Middle frontal gyrus (tissue), 1 donor: ENCODE data around the gene FTO.

Source experiments
- DNase-seq: peaks from one replicate; pipeline ENCODE4 v3.0.0-alpha.2; 2015; ENCODE audit warnings: low spot score; ENCODE audit errors: extremely low spot score

The FTO gene

DNA sequence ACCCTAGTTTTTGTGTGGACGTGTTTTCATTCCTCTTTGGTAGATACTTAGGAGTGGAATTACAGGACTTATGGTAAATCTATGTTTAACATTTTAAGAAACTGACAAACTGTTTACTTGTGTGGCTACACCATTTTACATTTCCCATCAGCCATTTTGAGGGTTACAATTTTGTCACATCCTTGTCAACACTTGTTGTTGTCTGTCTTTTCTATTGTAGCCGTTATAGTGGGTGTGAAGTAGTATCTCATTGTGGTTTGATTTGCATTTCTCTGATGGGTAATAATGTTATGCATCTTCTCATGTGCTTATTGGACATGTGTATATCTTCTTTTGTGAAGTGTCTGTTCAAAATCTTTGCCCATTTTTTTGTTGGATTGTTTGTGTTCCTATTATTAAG lies 4.5 kb downstream of the FTO start:
- no peak for DNase-seq

DNA sequence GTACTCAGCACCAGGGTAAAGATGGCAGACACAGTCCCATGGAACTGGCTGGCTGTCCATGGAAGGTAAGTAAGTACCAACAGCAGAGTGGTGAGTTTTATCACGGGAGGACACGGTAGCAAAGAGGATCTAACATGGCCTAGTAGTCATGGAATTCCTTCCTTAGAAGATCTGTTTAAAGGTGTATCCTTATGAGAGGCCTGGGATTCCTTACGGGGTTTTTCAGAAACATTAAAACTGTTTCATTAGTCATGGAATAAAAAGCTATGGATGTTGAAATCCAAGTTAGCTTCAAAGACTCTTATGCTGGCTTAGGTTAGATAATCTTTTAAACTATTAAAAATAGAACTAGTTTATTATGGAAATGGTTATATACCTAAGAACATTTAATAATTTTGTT lies 7.4 kb downstream of the FTO start:
- DNase-seq, result no peak

DNA sequence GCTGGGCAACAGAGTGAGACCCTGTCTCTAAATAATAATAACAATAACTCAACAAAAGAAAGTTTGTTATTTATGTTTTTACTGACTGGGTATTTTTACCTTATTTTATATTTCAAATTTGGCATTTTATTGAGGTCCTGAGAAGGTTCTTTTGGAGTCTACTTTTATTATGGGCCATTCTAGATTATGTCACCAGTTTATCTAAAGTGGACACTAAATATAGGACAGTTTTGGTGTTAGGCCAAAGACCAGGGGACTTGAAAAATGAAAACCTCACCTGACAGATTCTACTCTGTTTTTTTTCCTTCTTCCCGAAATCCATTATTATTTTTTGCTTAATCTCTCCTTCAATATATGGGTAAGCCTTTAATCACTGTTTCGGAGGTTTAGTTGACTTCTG lies 8.1 kb downstream of the FTO start:
- no peak for DNase-seq

DNA sequence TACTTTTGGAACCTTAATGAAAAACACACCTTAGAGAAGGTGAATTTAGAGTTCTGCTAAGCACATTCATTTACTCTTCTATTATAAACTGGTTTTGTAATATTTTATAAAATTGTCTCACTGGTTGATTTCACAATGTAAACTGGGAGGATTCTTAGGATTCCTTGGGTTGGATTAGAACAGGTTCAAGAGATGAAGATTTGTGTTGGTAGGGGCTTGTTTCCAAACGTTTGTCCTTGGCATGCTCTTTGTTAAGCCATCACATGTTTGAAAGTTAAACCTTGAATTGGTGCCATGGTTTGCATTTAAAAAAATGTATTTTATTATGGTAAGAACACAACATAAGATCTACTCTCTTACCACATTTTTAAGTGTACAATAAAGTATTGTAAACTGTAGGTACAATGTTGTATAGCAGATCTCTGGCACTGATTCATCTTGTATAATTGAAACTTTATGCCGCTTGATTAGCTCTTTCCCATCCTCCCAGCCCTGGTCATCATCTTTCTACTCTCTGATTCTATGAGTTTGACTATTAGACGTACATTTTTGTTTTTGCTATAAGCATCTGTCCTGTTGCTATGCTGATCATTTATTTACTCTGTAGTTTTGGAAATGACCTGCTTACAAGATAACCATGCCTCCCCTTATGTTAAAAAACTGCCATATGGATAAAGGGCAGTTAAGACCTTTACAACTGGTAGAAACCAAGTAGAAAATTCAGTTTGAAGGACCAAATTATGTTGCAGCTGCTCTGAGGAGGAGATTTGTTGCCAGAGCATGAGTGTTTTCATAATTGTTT lies 9.6 kb downstream of the FTO start:
- no peak for DNase-seq

- no peak for DNase-seq
Measured at GRCh38 chr16:53714205-53715022, 10.5 kb downstream of the FTO start.

DNA sequence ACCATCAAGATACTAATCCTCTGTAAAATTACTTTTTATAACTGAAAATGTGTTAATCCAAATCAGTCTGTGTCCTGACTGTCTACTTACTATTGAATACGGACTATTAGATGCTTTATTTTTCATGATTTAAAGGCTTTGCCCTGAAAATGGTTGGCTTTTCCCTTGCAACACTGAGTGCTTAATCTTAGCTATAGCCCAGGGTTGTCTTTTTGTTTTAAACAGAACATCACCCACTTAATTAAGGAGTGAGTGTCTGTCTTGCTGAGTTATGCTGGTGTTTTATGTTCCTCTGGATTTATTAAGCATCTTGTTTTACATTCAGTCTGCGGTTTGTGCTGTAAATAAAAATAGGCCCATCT lies 11.0 kb downstream of the FTO start:
- no peak for DNase-seq

DNA sequence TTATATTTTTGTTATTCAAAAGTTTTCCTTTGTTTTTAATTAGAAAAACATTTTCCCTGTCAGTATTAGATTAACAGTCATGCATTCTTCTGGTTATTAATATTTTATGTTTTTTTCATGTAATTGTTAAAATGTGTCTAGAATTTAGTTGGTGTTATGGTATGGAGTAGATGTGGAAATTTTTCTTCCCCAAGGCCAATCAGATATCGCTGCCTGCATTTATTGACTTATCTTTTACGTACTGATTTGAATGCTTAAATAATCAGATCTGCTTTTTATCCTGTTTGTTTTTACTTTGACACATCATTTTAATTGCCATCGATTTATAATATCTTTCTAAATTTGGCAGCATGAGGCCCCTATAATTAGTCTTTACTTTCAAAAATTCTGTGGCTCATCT lies 13.6 kb downstream of the FTO start:
- no peak for DNase-seq

DNA sequence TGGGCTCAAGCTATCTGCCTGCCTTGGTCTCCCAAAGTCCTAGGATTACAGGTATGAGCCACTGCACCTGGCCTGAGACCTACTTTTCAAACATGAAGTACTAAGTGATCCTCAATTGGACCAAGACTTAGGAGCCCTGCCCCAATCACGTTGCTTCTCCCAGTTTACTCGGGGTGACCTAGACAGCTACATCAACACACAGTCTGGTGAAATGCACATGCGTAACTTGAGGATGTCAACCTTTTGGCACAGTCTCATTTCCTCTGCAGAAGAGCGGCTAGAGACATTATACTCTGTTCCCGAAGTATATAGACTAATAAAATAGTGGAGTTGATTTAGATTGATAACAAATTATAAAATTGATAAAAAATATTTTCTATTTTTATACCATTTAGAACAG lies 17.1 kb downstream of the FTO start:
- no peak for DNase-seq

DNA sequence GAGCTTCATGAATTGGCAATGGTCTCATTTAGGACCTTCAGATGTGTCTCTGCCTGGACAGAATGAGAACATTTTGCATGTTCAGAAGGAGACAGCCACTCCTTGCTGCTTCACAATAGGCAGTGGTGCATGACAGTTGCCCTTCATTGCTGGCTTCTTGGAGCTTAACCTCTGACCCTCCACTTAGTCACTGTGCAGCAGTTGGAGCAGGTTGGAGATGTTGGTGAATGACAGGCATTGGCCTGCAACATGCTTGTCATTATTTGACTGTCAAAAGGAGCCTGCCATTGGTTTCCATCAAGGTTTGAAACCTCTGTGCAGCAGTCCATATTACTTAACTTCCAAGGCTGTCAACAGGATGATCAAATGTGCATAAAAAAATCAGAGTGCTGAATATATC lies 22.7 kb downstream of the FTO start:
- DNase-seq, result no peak

DNA sequence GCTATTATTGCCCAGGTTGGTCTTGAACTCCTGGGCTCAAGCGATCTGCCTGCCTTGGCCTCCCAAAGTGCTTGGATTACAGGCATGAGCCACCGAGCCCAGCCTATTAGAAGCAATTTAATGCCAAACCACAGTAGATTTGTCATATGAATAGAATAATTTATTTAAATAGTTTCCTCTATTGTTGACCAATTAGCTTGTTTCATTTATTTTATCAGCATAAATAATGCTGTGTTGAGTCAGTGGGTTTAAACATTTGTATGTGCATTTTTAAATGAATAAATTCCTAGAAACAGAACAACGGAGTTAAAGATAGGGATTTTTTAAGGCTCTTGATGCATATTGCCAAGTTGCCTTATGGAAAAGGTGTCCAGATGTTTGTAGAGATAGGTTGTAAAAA lies 26.7 kb downstream of the FTO start:
- DNase-seq, result no peak

GRCh38 chr16:53732296-53732929 lies 28.5 kb downstream of the FTO start:
- DNase-seq, result no peak

DNA sequence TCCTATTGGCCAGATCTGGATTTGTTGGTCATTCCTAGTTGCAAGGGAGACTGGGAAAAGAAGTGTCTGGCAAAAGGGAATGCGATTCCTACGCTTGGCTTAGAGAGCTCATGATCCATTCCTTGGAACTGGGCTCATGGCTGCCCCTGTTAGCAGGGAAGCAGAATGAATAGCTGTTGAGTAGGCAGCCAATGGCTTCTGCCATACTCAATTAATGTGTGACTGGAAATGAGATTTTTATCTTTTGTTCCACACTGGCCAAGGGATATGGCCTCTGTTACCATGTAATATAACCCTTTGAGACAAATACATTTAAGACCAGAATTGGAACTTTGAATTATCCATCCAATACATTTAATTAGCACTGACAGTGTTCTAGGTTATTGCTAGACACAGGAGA lies 31.0 kb downstream of the FTO start:
- no peak for DNase-seq

- DNase-seq, result no peak
Measured at GRCh38 chr16:53736297-53736696, 32.3 kb downstream of the FTO start.

DNA sequence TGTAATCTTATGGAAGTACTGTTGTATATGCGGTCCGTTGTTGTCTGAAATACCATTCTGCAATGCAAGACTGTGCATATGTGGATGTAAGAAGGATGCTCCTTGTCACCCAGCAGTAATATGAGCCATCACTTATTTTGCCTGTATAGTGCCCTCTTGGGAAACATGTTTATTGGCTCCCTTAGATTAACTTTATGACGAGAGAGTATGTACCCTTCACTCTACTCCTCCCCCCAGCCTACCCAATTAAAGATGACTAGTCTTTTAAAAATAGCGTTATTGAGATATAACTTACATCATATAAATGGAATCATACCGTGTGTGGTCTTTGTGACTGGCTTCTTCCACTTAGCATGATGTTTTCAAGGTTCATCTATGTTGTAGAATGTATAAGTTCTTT lies 33.6 kb downstream of the FTO start:
- no peak for DNase-seq

DNA sequence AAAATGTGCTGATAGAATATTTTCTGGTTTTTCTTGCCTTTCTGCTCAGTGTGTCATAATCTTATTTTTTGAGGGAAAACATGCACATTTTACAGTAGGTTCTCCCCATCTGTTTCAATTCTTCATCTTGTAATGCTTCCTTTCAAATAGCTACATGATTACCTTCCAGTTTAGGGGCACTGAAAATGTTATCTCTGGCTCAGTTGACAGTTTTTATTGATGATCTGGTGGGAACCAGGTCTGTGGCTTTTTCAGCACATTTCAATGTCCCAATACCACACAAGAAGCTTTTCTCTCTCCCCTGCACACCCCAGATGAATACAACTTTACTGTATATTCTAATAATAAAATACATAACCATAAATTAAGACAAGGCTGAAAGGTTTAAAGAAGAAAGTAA lies 36.5 kb downstream of the FTO start:
- DNase-seq, result no peak

DNA sequence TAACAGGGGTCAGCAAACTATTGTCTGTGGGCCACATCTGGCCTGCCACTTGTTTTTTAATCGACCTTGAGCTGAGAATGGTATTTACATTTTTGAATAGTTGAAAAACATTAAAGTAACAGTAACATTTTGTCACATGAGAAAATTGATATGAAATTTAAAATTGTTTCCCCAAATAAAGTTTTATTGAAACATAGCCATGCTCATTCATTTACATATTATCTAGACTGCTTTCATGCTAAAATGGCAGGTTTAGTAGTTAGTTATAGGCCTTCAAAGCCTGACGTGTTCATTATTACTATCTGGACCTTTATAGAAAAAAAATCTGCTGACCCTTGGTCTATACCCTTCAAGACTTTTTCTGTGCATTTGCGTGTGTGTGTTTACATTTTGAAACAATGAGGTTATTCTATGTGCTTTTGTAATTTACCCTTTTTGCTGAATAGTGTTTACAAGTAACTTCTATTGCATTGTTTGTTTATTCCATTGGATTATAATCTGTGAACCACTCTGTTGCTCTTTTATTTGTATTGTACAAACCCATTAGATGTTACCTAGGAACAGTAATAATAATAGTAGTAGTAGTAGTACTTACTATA lies 37.1 kb downstream of the FTO start:
- DNase-seq, result no peak

DNA sequence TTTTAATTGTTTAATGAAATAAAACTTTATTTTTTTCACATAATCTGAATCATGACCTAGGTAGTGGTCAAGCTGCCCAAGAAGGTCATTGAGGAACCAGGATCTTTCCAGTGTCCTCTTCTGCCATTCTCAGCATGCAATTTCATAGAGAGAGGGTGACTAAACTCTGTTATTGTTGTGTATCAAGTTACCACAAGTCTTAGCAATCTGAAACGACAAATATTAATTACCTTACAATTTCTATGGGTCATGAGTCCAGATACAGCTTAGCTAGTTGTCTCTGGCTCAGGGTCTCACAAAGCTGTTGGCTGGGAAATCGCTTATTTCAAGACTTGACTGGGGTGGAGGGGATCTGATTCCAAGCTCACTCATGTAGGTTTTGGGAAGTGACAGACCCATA lies 37.6 kb downstream of the FTO start:
- DNase-seq, result no peak

DNA sequence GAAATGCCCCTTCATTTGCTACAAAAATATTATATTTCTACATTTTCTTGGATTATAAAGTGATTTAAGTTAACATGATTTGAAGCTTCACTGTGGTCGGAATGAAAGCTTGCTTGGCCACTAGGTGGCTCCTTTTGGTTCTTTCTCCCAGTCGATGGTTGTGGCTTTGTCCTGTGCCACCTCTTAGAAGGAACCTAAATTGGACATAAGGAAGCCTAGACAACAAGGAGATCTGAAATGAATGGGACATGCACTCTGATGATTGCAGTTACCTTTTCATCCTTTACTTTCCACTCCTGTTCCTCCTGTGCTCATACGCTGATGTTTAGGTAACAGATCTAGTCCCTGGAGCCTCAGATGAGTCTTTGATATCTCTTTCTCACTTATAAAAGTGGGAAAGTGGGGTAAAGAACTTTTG lies 39.2 kb downstream of the FTO start:
- DNase-seq, result no peak

DNA sequence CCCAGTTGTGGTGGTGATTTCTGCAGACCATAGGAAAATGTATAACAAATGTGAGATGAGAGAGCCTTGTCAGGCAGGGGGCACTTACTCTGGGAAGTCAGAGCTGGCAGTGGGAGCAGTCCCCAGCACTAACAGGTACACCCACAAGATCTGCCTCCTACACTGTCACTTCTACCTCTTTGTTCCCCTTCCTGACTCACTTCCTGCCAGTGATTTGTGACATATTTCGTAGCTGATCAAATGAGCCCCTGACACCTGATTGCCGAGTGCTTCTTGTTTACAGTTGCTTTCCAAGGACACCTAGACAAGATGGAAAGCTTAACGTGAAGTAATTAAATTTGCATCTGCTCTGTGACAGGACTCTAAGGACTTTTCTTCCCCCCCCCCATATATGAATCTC lies 40.5 kb downstream of the FTO start:
- DNase-seq, result no peak

- DNase-seq, result no peak
Measured at GRCh38 chr16:53745086-53745485, 41.1 kb downstream of the FTO start.

GRCh38 chr16:53745753-53746266 lies 41.9 kb downstream of the FTO start:
- no peak for DNase-seq

- DNase-seq, result no peak
Measured at GRCh38 chr16:53752560-53752959, 48.6 kb downstream of the FTO start.
